Fibroblast of mammary gland (primary cell): ENCODE data around the gene TRIM28.

Source experiments
- DNase-seq: peaks from one replicate; pipeline ENCODE4 v3.0.0-alpha.2; 2010; ENCODE audit warnings: low read depth
- H3K4me3 ChIP-seq: 2 replicates; pipeline ENCODE4 v1.5.1; 2011; ENCODE audit warnings: low read depth, mild to moderate bottlenecking, low read length, moderate library complexity; ENCODE audit not compliant: control insufficient read depth
- CTCF ChIP-seq: conservative IDR thresholded peaks from 2 replicates; pipeline ENCODE4 v1.5.1; 2011; ENCODE audit warnings: low read depth, low read length, inconsistent platforms; ENCODE audit not compliant: control insufficient read depth, insufficient read depth

Gene TRIM28

DNA sequence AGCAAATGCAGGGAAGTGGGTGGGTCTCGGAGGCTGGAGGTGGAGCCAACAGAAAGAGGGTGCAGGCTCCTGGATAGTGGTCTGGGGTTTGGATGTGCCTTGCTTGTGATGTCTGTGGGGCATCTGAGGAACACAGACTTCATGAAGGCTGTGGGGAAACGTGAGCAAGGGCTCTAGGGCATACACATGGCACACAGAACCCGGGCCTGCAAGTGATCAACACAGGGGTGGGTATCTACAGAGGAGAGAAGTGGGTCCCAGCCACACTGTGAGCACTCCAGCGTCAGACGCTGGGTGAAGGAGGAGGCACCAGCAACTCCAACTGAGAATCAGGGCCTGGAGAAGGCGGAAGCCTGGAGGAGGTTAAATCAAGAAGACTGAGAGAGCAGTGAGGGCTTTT lies 20.0 kb downstream of the TRIM28 start:
- DNase-seq: no peak
- no peak overlapping the region for H3K4me3 ChIP-seq
- TF ChIP-seq CTCF: no peak

DNA sequence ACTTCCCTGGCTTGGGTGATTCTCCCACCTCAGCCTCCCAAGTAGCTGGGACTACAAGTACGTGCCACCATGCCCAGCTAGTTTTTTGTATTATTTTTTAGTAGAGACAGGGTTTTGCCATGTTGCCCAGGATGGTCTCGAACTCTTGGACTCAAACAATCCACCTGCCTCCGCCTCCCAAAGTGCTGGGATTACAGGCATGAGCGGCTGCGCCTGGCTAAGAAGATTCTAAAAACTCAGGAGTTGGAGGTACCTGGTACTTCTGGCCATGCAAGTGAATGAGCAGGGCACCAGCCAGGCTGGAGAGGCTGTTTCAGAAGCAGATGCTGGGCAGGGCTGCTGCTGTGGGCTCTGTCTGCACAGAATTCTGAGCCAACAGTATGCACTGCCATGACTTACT lies 23.1 kb downstream of the TRIM28 start:
- no peak for TF ChIP-seq CTCF
- DNase-seq: no peak

GRCh38 chr19:58568453-58569130 lies 24.7 kb downstream of the TRIM28 start:
- no peak for TF ChIP-seq CTCF
- no peak for DNase-seq
- H3K4me3 ChIP-seq: no peak overlapping the region

More for the DNA sequence above, 23.1 kb downstream of the TRIM28 start:
- no peak overlapping the region for H3K4me3 ChIP-seq

GRCh38 chr19:58569191-58569942 lies 25.5 kb downstream of the TRIM28 start:
- H3K4me3 ChIP-seq: no peak overlapping the region
- DNase-seq: no peak
- TF ChIP-seq CTCF: no peak

DNA sequence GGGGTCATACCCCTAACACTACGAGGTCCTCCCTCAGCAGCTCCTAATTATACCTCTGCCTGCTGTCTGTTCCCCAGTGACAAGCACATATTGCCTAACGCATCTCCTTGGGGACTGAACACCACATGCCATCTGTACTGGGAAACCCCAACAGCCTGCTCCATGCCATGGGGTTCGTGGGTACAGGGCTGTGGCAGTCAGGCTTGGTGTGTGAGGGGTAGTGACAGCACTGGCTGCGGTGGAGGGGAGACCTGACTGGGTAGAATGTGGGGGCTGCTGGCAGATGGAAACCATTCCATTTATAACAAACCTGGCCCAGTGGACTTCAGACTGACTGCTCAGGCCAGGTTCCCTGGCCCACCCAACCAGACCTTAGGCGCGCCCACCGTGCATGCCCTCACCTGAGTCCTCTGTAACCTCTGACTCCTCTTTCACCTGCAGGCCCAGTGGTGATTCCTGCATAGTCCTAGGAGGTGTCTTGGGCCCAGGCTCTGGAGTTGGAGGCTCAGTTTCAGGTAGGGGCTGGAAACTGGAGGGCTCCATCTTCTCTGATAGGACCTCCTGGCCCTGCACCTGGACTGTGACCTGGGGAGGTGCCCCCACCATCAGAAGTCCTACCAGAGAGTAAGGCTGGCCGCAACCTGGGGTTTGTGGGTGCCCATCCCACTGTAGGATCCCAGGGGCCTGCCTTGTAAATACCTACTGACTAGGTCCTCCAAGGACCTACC lies 26.2 kb downstream of the TRIM28 start:
- DNase-seq: no peak
- H3K4me3 ChIP-seq: no peak overlapping the region
- TF ChIP-seq CTCF: no peak

DNA sequence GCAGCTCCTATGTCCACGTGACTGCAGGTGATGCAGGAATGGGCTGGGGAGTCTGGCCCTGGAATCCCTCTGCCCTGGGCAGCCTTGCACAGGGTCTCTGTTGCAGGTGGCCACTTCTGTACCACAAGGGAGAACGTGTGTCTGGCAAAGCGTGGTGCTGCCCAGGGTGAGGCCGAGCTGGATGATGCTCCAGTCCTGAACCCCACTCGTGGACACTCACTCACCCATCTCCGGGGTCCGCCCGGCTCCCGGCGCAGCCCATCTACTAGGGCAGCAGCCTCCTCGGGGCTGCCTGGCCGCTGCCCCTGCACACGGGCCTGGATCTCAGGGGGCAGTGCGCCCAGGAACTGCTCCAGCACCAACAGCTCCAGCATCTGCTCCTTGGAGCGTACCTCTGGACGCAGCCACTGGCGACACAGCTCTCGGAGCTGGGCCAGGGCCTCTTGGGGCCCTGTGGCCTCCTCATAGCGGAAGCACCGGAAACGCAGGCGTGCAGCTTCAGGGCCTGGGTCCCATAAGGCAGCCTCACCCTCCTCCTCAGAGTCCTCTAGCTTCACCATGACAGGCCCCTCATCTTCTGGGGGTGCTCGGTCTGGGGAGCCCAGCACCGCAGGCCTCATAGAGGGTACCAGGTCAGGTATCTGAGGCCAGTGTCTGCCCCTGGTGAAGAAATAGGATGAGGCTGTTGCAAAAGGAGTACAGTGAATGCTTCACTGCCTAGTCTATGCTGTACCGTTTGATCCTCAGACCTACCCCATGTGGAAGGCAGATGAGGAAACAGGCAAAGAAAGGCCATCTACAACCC lies 27.1 kb downstream of the TRIM28 start:
- no peak overlapping the region for H3K4me3 ChIP-seq
- no peak for DNase-seq
- TF ChIP-seq CTCF: no peak
